Erythroblast (primary cell): ENCODE measurements around the gene ZNF680.

ENCODE experiments used
- GATA1 ChIP-seq: IDR thresholded peaks from 2 replicates; pipeline ENCODE4 v1.6.1; 2011; ENCODE audit warnings: low read depth, mild to moderate bottlenecking, control low read depth, low read length, moderate library complexity
- POLR2A ChIP-seq: IDR thresholded peaks from 2 replicates; pipeline ENCODE4 v1.6.1; 2011; ENCODE audit warnings: mild to moderate bottlenecking, low read length

DNA sequence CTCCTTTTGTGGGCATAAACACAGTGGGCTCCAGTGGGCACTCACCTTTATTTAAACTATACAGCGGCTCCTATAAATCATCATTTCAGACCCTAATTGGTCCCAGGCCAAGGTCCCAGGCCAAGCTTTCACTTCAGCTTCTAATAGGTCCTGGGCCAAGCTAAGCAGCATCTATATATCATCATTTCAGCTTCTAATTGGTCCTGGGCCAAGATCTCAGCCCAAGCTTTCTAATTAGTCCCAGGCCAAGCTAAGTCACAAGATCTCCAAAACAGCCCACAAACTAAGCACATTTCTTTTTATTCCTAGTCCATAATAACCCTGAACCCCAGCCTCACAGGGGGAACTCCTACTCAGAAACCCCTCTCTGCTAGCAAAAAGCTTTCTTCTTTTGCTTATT is 47.1 kb downstream of the ZNF680 start:
- TF ChIP-seq POLR2A (no peak), GATA1 (no peak)
